ENCODE results near the gene GPR150. TPM values are rescaled to one million over a fixed set of nuclear protein-coding genes. Genes with fewer than 3 reads are reported as not detected.

The GPR150 gene
- total RNA-seq, 1 donor from 2014 or later: 0.14 TPM

DNA sequence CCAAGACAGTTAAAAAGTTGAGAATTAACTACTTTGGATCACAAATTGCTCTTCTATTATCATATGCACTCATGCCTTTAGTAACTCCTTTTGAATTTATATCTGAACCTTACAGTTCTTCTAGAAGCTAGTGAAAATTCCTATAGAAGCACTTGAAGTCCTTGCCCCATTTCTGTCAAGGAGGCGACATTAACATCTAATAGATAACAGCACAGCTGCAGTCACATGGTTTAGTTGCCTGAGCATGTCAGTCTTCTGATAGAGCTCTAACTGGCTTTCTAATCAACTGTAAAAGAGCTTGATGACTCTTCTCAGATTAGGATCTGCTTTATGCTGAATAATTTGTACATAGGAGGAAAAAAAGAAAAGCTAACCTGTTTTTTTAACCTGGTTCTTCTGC lies 35.7 kb downstream of the GPR150 start:
- no peaks in the 10 kb centered on the region for H3K36me3 Mint-ChIP-seq (ENCODE audit: low read depth, unreplicated experiment)
- no peak overlapping the region for H3K4me3 Mint-ChIP-seq (ENCODE audit: unreplicated experiment)
- H3K27me3 Mint-ChIP-seq (ENCODE audit: low read depth, unreplicated experiment): no peaks in the 10 kb centered on the region
- no peaks in the 10 kb centered on the region for H3K79me2 ChIP-seq (ENCODE audit: insufficient read depth, low read length)
- H3K27me3 ChIP-seq (ENCODE audit: insufficient read depth, low read length): no peaks in the 10 kb centered on the region
- H3K4me2 ChIP-seq (ENCODE audit: low read length): no peak overlapping the region
- H3K9me3 Mint-ChIP-seq (ENCODE audit: unreplicated experiment): no peaks in the 10 kb centered on the region
- DNase-seq (ENCODE audit: low read depth): no peak
- H2AFZ ChIP-seq (ENCODE audit: low read depth, low read length): no peak overlapping the region
- H3K4me3 ChIP-seq (ENCODE audit: insufficient read depth, low read depth, low read length): no peak overlapping the region
- no peaks in the 10 kb centered on the region for H4K20me1 ChIP-seq (ENCODE audit: insufficient read depth, low read length)
- H3K9me3 ChIP-seq (ENCODE audit: insufficient read depth, low read depth, low read length): no peaks in the 10 kb centered on the region
- no peak for TF ChIP-seq EZH2 (IDR thresholded peaks at IDR 0.05; ENCODE audit: insufficient read depth, low read length)
- TF ChIP-seq CTCF (IDR thresholded peaks at IDR 0.05; ENCODE audit: insufficient read depth, low read depth, low read length): no peak
- no peaks in the 10 kb centered on the region for H3K36me3 ChIP-seq (ENCODE audit: insufficient read depth, low read length)
- H3K4me1 Mint-ChIP-seq (ENCODE audit: low read depth, unreplicated experiment): no peaks in the 10 kb centered on the region
- no peak overlapping the region for H3K27ac ChIP-seq (ENCODE audit: low read depth, low read length)
- no peak for FAIRE-seq
- H3K9ac ChIP-seq (ENCODE audit: low read length): no peak overlapping the region
- no peaks in the 10 kb centered on the region for H3K4me1 ChIP-seq (ENCODE audit: insufficient read depth, low read length)
- H3K27ac Mint-ChIP-seq (ENCODE audit: unreplicated experiment): no peak overlapping the region

- H3K4me3 ChIP-seq (ENCODE audit: insufficient read depth, low read depth, low read length): no peak overlapping the region
- no peaks in the 10 kb centered on the region for H3K9me3 Mint-ChIP-seq (ENCODE audit: unreplicated experiment)
- no peaks in the 10 kb centered on the region for H3K9me3 ChIP-seq (ENCODE audit: insufficient read depth, low read depth, low read length)
- H3K4me3 Mint-ChIP-seq (ENCODE audit: unreplicated experiment): no peak overlapping the region
- peaks cover 5% of the 10 kb centered on the region for H3K4me1 ChIP-seq (ENCODE audit: insufficient read depth, low read length)
- no peak for TF ChIP-seq CTCF (IDR thresholded peaks at IDR 0.05; ENCODE audit: insufficient read depth, low read depth, low read length)
- no peak for TF ChIP-seq EZH2 (IDR thresholded peaks at IDR 0.05; ENCODE audit: insufficient read depth, low read length)
- DNase-seq (ENCODE audit: low read depth): no peak
- H3K36me3 ChIP-seq (ENCODE audit: insufficient read depth, low read length): no peaks in the 10 kb centered on the region
- H4K20me1 ChIP-seq (ENCODE audit: insufficient read depth, low read length): no peaks in the 10 kb centered on the region
- H3K79me2 ChIP-seq (ENCODE audit: insufficient read depth, low read length): no peaks in the 10 kb centered on the region
- H3K36me3 Mint-ChIP-seq (ENCODE audit: low read depth, unreplicated experiment): no peaks in the 10 kb centered on the region
- H3K4me2 ChIP-seq (ENCODE audit: low read length): no peak overlapping the region
- no peaks in the 10 kb centered on the region for H3K27me3 Mint-ChIP-seq (ENCODE audit: low read depth, unreplicated experiment)
- H3K9ac ChIP-seq (ENCODE audit: low read length): no peak overlapping the region
- no peak overlapping the region for H3K27ac ChIP-seq (ENCODE audit: low read depth, low read length)
- H3K27me3 ChIP-seq (ENCODE audit: insufficient read depth, low read length): no peaks in the 10 kb centered on the region
- no peak overlapping the region for H2AFZ ChIP-seq (ENCODE audit: low read depth, low read length)
- no peaks in the 10 kb centered on the region for H3K4me1 Mint-ChIP-seq (ENCODE audit: low read depth, unreplicated experiment)
- FAIRE-seq: no peak
- no peak overlapping the region for H3K27ac Mint-ChIP-seq (ENCODE audit: unreplicated experiment)
These were observed 40.2 kb downstream of the GPR150 start for GRCh38 chr5:95660060-95660459.

DNA sequence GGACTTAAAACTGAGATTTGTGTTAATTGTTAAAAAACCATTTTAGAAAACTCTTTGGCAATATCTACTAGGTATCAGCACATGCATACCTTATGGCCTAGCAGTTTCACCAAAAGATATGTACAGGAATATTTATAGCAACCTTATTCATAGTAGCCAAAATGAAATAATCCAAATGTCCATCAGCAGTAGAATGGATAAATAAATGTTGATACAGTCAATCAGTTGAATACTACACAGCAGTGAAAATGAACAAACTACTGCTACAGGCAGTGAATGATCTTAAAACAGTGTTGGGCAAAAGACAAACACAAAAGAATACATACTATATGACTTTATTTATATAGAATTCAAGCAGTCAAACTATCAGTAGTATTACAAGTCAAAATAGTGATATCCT lies 43.1 kb downstream of the GPR150 start:
- Histone ChIP-seq H2AFZ (ENCODE audit: low read depth, low read length) (no peak overlapping the region), H3K9me3 (ENCODE audit: insufficient read depth, low read depth, low read length) (no peaks in the 10 kb centered on the region), H3K79me2 (ENCODE audit: insufficient read depth, low read length) (no peaks in the 10 kb centered on the region), H3K4me3 (ENCODE audit: insufficient read depth, low read depth, low read length) (no peak overlapping the region), H4K20me1 (ENCODE audit: insufficient read depth, low read length) (no peaks in the 10 kb centered on the region), H3K27me3 (ENCODE audit: insufficient read depth, low read length) (no peaks in the 10 kb centered on the region), H3K36me3 (ENCODE audit: insufficient read depth, low read length) (no peaks in the 10 kb centered on the region), H3K4me2 (ENCODE audit: low read length) (no peak overlapping the region), H3K4me1 (ENCODE audit: insufficient read depth, low read length) (peaks cover 5% of the 10 kb centered on the region), H3K27ac (ENCODE audit: low read depth, low read length) (no peak overlapping the region), H3K9ac (ENCODE audit: low read length) (no peak overlapping the region)
- Mint-ChIP-seq H3K27me3 (ENCODE audit: low read depth, unreplicated experiment) (no peaks in the 10 kb centered on the region), H3K4me3 (ENCODE audit: unreplicated experiment) (no peak overlapping the region), H3K27ac (ENCODE audit: unreplicated experiment) (no peak overlapping the region), H3K36me3 (ENCODE audit: low read depth, unreplicated experiment) (no peaks in the 10 kb centered on the region), H3K9me3 (ENCODE audit: unreplicated experiment) (no peaks in the 10 kb centered on the region), H3K4me1 (ENCODE audit: low read depth, unreplicated experiment) (no peaks in the 10 kb centered on the region)
- FAIRE-seq: no peak
- DNase-seq (ENCODE audit: low read depth): no peak
- no peak for TF ChIP-seq CTCF (IDR thresholded peaks at IDR 0.05; ENCODE audit: insufficient read depth, low read depth, low read length)
- no peak for TF ChIP-seq EZH2 (IDR thresholded peaks at IDR 0.05; ENCODE audit: insufficient read depth, low read length)

All from astrocyte (in vitro differentiated cells and primary cell).